Activated naive CD4-positive, alpha-beta T cell treated with Interleukin-2 at 50 U/mL for 16 hours (primary cell): ENCODE measurements around the gene RGS12.
A peak's percentile ranks its signal among the peaks of the same experiment; 100 is the strongest.

Experiments used
- DNase-seq: peaks from one replicate; pipeline ENCODE4 v3.0.0-alpha.2; 2020

RGS12 gene

DNA sequence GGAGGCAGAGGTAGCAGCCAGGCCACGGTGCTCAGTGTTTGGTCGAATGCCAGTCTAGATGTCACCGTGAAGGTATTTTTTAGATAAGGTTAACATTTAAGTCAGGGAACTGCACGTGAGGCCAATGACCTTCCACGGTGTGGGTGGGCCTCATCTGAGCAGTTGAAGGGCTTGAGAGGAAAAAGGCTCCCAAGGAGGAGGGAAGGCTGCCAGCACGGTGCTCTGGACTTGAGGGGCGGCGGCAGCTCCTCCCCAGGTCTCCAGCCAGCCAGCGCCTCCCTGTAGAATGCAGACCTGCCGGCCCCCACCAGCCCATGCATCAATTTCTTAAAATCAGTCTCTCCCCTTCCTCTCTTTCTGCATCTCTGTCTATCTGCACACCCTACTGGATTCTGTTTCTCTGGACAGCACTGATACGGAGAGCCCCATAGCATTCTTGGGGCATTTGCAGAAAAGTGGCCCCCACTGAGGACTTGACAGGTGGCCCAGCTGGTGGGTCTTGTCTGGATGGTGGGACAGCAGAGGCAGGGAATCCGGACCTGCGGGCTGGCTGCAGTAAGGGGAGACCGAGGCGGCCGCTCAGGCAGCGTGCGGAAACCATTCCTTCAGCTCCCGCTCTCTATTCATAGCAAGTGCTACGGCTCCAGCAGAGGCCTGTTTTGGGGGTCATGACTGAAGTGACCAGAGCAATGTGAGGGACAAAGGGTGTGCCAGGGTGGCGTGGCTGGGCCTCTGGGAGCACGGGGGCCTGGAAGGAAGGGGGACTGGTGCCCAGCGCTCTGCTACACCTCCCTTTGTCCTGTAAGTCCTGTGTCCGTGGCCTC, 7.9 kb upstream of the RGS12 start:
- DNase-seq: no peak

DNA sequence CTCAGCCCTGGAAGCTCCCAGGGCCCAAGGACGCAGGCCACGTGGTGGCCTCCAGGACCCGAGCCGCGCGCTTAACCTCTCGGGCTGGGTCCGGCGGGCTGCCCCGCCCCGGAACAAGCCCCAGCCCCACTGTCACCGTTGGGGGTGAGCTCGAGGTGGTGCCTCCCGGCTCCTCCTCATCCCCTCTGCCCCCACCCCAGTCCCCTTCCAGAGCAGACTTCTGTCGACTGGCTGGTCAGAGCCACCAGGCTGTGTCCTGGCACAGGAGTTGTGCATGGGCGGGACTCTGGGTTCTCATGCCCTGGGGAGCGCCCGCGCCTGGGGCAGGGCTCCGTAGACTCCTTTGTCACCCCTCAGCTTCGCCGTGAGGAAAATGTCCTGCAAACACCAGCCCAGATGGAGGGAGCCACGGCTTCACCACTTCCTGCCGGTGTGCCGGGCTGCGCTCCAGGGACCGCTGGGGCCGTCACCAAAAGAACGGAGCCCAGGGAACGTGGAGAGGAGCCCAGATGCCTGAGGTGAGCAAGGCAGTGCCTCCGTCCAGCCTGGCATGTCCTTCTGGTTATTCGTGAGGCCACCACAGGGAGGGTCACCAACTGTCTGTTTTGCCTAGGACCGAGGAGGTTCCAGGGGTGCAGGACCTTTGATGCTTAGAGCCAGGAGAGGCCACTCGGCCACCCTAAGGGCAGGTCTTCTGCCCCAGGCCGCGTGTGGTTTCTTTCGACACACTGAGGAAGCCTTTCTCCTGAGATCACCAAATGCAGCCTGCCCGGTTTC, 7.1 kb upstream of the RGS12 start:
- no peak for DNase-seq

- no peak for DNase-seq
Measured at GRCh38 chr4:3286335-3287175, 6.3 kb upstream of the RGS12 start.

DNA sequence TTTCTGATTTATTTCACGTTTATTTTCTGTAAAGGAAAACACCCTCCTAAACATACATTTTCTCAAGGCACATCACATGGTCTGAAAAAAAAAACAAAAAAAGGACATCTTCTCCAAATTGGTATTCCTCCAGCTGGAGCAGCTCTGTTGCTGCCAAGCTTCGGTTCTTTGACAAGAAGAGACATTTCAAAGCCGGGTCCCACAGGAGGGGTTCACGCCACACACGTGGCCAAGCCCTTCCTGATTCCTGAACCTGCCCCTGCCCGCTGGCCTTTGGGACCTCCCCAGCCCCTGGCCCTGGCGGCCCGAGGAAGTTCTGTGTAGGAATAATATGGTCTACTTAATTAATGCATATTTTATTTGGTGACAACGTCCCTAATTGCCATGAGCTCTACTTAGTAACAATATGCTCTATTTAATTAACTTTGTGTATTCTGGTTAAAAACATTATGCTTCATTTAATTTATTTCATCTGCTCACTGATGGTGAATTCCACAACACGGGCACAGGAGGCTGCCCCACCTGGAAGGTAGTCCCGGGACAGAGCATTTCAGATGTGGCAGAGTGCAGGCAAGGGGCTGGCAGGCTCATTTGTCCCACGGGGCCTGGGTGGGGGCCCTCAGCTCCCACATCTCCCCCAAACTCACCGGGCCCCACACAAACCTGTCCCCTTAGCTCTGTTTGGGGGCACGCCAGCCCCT, 5.4 kb upstream of the RGS12 start:
- DNase-seq: no peak

- no peak for DNase-seq
Measured at GRCh38 chr4:3287972-3288570, 4.8 kb upstream of the RGS12 start.

- DNase-seq: no peak
Measured at GRCh38 chr4:3288571-3289094, 4.2 kb upstream of the RGS12 start.

GRCh38 chr4:3290476-3290875, 2.3 kb upstream of the RGS12 start:
- DNase-seq: no peak

DNA sequence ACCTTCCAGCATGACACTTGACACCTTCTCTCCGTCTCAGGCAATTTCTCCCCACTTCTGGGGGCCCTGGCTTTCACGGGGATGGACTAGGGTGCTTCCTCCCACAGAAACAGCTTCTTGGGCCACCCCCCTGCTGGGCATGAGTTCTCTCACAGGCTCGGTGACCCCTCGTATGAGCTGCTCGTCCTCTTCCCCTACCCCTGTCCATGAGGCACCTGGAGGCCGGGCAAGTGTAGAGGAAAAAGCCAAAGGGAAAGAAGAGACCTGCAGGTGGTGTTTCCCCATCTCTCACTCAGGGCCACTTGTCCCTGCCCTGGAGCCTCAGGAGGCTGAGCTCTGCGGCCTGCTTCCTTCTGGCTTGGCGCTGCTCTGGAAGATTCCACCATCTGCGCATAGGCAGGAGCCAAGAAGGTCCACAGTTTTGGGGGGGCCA, 1.9 kb upstream of the RGS12 start:
- no peak for DNase-seq

GRCh38 chr4:3291411-3291968, 1.3 kb upstream of the RGS12 start:
- DNase-seq: no peak

GRCh38 chr4:3291969-3292570, 751 bp upstream of the RGS12 start:
- peak; percentile 42 for DNase-seq

- peak; percentile 7 for DNase-seq
Measured at GRCh38 chr4:3293401-3294391, 875 bp downstream of the RGS12 start.

DNA sequence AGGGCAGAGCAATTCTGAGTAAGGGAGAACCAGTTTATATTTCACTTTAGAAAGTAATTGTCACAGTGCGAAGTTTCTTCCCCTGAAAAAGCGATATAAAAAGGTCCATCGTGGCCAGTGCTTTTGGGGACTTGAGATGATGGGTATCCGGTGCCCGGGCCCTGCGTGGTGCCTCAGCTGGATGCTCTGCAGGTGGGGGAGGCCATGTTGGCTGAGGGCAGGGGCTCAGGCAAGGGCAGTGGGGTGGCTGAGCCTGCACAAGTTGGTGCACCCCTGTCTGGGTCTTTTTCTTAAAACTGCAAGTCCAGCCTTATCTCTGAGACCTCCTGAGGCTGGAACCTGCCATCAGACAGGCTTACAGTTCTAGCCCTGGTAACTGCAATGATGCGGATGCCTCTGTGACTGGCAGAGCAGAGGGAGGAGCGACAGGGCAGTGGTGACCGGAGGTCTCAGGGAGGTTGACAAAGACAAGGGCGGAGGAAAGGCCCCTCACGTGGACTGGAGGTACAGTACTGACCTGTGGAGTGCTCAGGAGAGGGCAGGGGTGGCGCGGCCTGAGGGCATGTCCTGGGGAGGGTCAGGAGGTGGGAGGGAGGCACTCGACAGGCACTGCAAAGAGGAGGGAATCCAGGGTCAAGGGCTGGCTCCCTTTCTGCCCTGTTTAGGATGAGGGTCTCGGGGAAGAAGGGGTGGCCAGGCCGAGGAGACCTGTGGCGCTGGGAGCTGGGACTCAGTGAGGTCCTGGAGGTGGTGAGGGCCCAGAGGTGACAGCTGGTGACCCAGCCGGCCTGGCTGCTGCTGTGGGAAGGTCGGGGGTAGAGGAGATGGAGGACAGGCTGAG, 1.8 kb downstream of the RGS12 start:
- DNase-seq: no peak

DNA sequence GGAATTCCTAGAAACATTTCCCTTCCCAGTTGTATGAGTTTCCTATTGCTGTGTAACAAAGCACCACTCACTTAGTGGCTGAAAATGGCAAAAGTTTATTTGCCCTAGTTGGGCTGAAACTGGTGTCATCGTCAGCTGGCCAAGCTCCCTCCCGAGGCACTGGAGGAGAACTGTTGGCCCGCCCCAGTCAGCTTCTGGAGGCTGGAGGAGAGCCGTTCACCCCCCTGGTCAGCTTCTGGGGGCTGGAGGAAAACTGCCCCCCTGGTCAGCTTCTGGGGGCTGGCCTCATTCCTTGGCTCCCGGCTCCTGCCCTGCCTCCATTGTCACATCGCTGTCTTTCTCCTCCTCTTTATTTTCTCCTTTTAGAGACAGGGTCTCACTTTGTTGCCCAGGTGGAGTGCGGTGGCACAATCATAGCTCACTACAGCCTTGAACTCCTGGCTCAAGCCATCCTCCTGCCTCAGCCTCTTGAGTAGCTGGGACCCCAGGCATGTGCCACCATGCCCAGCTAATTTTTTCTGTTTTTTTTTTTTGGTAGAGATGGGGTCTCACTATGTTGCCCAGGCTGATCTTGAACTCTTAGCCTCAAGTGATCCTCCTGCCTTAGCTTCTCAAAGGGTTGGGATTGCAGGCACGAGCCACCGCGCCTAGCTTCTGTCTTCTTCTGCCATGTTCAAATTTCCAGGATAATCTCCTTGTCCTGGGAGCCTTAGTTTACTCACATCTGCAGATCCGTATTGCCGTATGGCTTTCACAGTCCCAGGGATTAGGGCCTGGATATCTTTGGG, 3.2 kb downstream of the RGS12 start:
- no peak for DNase-seq

- DNase-seq: no peak
Measured at GRCh38 chr4:3296651-3297050, 3.8 kb downstream of the RGS12 start.

DNA sequence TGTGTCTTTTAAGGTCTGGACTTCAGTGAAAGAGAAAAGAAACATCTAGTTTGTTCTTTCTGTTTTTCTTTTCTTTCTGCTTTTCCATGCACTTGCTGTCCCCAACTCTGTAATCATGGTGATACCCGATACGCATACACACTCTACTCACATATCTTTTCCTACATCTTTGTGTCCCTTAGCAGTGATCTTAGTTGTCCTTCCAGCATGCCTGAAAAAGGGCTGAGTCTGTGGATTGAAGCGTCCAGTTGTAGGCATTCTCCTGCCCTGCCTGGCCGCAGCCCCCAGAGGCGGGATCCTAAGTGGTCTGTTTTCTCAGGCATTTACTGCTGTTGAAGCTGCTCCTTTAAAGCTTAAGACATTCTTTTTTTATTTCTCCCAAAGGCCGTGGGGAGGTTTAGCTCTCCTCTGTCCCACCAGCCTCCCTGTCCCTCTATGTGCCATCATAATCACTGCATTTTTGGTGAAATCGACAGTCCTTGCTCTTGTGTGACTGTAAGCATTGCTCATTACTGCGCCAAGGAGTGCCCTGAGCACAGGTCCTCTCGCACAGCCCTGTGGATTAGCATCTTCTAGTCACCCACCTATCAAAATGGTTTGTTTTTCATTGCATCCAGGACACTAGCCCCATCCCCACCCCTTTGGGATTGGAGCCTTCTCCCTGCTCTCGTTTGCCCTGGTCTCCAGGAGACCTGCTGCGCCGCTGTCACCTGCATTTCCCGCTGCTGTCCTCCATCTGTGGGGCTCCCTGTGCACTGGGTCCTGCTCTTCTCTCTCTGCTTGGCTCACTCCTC, 4.4 kb downstream of the RGS12 start:
- no peak for DNase-seq

DNA sequence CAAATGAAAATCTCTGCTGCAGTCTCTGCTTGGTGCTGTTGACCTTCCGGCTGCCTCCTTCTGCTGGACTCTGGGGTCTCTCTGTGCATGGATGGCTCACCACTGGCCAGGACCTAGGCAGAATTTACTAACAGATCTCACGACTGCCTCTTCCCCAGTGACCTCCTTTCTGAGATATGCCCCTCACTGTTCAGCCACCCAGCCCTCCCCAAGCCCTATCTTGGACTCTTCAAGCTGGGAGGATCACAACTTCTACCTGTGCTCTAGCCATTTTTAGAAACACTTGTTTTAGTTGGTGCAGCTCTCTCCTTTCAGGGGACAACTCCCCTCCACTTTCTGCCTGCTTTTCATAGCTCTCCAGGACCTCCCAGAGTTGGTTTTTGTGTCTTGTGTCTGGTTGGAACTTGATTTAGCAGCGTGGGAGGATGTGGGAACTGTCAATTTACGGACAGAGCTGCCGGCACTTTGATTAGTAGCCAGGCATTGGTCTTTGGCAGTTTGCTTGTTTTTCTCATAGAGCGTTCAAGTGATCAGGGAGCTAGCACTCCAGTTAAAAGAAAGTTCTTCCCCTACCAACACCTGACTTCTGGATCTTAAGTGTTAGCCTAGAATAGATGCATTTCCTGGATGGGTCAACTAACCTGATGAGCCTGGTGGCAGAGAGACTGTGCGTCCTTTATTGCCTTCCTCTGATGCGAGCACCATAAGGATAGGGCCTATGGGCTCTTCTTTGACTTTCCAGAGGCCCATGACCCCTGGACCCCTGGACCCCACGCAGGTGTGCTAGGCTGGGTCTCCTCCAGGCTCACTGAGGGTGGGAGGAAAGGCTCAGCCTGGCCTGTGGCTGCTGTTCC, 6.5 kb downstream of the RGS12 start:
- DNase-seq: no peak
